ENCODE results near the gene TULP3.

The TULP3 gene

GRCh38 chr12:2959505-2960389 lies 69.1 kb downstream of the TULP3 start (continued):
- TF ChIP-seq, protein P1, sequence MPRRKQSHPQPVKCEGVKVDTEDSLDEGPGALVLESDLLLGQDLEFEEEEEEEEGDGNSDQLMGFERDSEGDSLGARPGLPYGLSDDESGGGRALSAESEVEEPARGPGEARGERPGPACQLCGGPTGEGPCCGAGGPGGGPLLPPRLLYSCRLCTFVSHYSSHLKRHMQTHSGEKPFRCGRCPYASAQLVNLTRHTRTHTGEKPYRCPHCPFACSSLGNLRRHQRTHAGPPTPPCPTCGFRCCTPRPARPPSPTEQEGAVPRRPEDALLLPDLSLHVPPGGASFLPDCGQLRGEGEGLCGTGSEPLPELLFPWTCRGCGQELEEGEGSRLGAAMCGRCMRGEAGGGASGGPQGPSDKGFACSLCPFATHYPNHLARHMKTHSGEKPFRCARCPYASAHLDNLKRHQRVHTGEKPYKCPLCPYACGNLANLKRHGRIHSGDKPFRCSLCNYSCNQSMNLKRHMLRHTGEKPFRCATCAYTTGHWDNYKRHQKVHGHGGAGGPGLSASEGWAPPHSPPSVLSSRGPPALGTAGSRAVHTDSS (tag by site-specific recombination; IDR thresholded peaks at IDR 0.05): no peak
- TF ChIP-seq REST (tag by site-specific recombination; IDR thresholded peaks at IDR 0.05) (no peak), ZNF366 (tag by site-specific recombination; conservative IDR thresholded peaks at IDR 0.05) (no peak; the same call in 1 of the 2 replicates), ZNF138 (tag by site-specific recombination; IDR thresholded peaks at IDR 0.05; ENCODE audit: borderline replicate concordance) (no peak), ZNF600 (tag by site-specific recombination; IDR thresholded peaks at IDR 0.05) (0 out of 2 replicates have a peak, but pooled peaks have one; percentile 57), MYNN (tag by site-specific recombination; IDR thresholded peaks at IDR 0.05; ENCODE audit: borderline replicate concordance) (no peak), ELK4 (IDR thresholded peaks at IDR 0.05; ENCODE audit: borderline replicate concordance, low read depth, low read length) (no peak), ZBTB11 (tag by site-specific recombination; conservative IDR thresholded peaks at IDR 0.05; ENCODE audit: low read depth) (peak; percentile 33; the same call in 1 of the 2 replicates)
- TF ChIP-seq, protein P2, sequence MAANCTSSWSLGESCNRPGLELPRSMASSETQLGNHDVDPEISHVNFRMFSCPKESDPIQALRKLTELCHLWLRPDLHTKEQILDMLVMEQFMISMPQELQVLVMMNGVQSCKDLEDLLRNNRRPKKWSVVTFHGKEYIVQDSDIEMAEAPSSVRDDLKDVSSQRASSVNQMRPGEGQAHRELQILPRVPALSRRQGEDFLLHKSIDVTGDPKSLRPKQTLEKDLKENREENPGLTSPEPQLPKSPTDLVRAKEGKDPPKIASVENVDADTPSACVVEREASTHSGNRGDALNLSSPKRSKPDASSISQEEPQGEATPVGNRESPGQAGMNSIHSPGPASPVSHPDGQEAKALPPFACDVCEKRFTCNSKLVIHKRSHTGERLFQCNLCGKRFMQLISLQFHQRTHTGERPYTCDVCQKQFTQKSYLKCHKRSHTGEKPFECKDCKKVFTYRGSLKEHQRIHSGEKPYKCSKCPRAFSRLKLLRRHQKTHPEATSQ (tag by site-specific recombination; IDR thresholded peaks at IDR 0.05): 0 out of 2 replicates have a peak, but pooled peaks have one; percentile 42

GRCh38 chr12:2960390-2960956 lies 69.8 kb downstream of the TULP3 start:
- no peaks in the 10 kb centered on the region for H3K9me3 ChIP-seq (ENCODE audit: control insufficient read depth, insufficient read depth, low read depth, low read length)
- no peaks in the 10 kb centered on the region; a peak in 1 of 3 replicates for H3K36me3 ChIP-seq (ENCODE audit: control insufficient read depth in 2 of 2, insufficient read depth in 1 of 2, low read length in 2 of 2)
- POLR2A ChIA-PET: interaction anchor here (0.9 to 1.0 kb wide), 2 partner anchors 10 to 11 kb away, joined by 3 to 4 read pairs; no protein-coding TSS in a partner anchor
- no peak overlapping the region; the same call in 1 of the 2 replicates for H3K27ac ChIP-seq (ENCODE audit: extremely low read depth, low read depth, low read length)
- CTCF ChIA-PET: interaction anchor here (1.4 kb wide), 1 partner anchor 74 kb away, joined by 4 read pairs; no protein-coding TSS in a partner anchor
- peak overlapping the region; percentile 58 for H3K4me3 ChIP-seq (ENCODE audit: low read depth, low read length)
- H3K4me1 ChIP-seq (ENCODE audit: control insufficient read depth, insufficient read depth, low read length): peaks cover 7% of the 10 kb centered on the region; the same call in 1 of the 2 replicates
- TF ChIP-seq ZNF24 (tag by site-specific recombination; IDR thresholded peaks at IDR 0.05) (0 out of 2 replicates have a peak, but pooled peaks have one; percentile 31), WT1 (tag by site-specific recombination; IDR thresholded peaks at IDR 0.05) (0 out of 2 replicates have a peak, but pooled peaks have one; percentile 12), ZSCAN16 (tag by site-specific recombination; IDR thresholded peaks at IDR 0.05) (no peak), ZFHX2 (tag by site-specific recombination; conservative IDR thresholded peaks at IDR 0.05) (peak; percentile 96), ZNF366 (tag by site-specific recombination; conservative IDR thresholded peaks at IDR 0.05) (0 out of 2 replicates have a peak, but pooled peaks have one; percentile 5), ZNF335 (tag by site-specific recombination; conservative IDR thresholded peaks at IDR 0.05) (peak; percentile 72), ZNF202 (tag by site-specific recombination; IDR thresholded peaks at IDR 0.05; ENCODE audit: borderline replicate concordance) (no peak)
- TF ChIP-seq, protein P3, sequence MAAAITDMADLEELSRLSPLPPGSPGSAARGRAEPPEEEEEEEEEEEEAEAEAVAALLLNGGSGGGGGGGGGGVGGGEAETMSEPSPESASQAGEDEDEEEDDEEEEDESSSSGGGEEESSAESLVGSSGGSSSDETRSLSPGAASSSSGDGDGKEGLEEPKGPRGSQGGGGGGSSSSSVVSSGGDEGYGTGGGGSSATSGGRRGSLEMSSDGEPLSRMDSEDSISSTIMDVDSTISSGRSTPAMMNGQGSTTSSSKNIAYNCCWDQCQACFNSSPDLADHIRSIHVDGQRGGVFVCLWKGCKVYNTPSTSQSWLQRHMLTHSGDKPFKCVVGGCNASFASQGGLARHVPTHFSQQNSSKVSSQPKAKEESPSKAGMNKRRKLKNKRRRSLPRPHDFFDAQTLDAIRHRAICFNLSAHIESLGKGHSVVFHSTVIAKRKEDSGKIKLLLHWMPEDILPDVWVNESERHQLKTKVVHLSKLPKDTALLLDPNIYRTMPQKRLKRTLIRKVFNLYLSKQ (tag by site-specific recombination; IDR thresholded peaks at IDR 0.05; ENCODE audit: borderline replicate concordance): no peak
- TF ChIP-seq, protein P4, sequence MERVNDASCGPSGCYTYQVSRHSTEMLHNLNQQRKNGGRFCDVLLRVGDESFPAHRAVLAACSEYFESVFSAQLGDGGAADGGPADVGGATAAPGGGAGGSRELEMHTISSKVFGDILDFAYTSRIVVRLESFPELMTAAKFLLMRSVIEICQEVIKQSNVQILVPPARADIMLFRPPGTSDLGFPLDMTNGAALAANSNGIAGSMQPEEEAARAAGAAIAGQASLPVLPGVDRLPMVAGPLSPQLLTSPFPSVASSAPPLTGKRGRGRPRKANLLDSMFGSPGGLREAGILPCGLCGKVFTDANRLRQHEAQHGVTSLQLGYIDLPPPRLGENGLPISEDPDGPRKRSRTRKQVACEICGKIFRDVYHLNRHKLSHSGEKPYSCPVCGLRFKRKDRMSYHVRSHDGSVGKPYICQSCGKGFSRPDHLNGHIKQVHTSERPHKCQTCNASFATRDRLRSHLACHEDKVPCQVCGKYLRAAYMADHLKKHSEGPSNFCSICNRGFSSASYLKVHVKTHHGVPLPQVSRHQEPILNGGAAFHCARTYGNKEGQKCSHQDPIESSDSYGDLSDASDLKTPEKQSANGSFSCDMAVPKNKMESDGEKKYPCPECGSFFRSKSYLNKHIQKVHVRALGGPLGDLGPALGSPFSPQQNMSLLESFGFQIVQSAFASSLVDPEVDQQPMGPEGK (tag by site-specific recombination; IDR thresholded peaks at IDR 0.05): peak; percentile 11; the same call in 1 of the 2 replicates
